Amniotic epithelial cell (primary cell): ENCODE results near the gene ORM1.
A peak's percentile ranks its signal among the peaks of the same experiment; 100 is the strongest.
"Not testable (repeated sequence)": the region's sequence is repeated elsewhere in the genome, so short reads cannot be mapped to it uniquely, and the experiment has no call there.

Experiments used
- DNase-seq: peaks from one replicate; pipeline ENCODE4 v3.0.0-alpha.2; 2010; ENCODE audit warnings: low read depth

The ORM1 gene

GRCh38 chr9:114308361-114308950 is 14.4 kb upstream of the ORM1 start:
- no peak for DNase-seq

GRCh38 chr9:114309096-114309495 is 13.8 kb upstream of the ORM1 start:
- no peak for DNase-seq

GRCh38 chr9:114310471-114311450 is 12.1 kb upstream of the ORM1 start:
- DNase-seq = no peak

GRCh38 chr9:114311571-114312512 is 11.1 kb upstream of the ORM1 start:
- DNase-seq = no peak

GRCh38 chr9:114312513-114312875 is 10.4 kb upstream of the ORM1 start:
- DNase-seq = no peak

- DNase-seq = no peak
Measured at GRCh38 chr9:114313186-114313585, 9.7 kb upstream of the ORM1 start.

- DNase-seq = no peak
Measured at GRCh38 chr9:114314256-114314867, 8.5 kb upstream of the ORM1 start.

GRCh38 chr9:114314881-114315722 is 7.8 kb upstream of the ORM1 start:
- DNase-seq = no peak

GRCh38 chr9:114315723-114316363 is 7.1 kb upstream of the ORM1 start:
- DNase-seq = no peak

GRCh38 chr9:114316605-114317230 is 6.2 kb upstream of the ORM1 start:
- no peak for DNase-seq

GRCh38 chr9:114317665-114318357 is 5.1 kb upstream of the ORM1 start:
- peak; percentile 84 for DNase-seq

- no peak for DNase-seq
Measured at GRCh38 chr9:114318416-114318815, 4.5 kb upstream of the ORM1 start.

GRCh38 chr9:114319147-114319546 is 3.8 kb upstream of the ORM1 start:
- DNase-seq = no peak

- peak; percentile 85 for DNase-seq
Measured at GRCh38 chr9:114320710-114321109, 2.2 kb upstream of the ORM1 start.

GRCh38 chr9:114321759-114322158 is 1.1 kb upstream of the ORM1 start:
- peak; percentile 76 for DNase-seq

- not testable (repeated sequence) for DNase-seq
Measured at GRCh38 chr9:114322160-114322818, 609 bp upstream of the ORM1 start.

- not testable (repeated sequence) for DNase-seq
Measured at GRCh38 chr9:114323849-114324248, 951 bp downstream of the ORM1 start.

- DNase-seq = no peak
Measured at GRCh38 chr9:114324492-114324891, 1.6 kb downstream of the ORM1 start.

- DNase-seq = not testable (repeated sequence)
Measured at GRCh38 chr9:114324965-114325364, 2.1 kb downstream of the ORM1 start.
